Measurements from ENCODE around the gene DCAF4. TPM values are rescaled to one million over a fixed set of nuclear protein-coding genes. Genes with fewer than 3 reads are reported as not detected.

Gene DCAF4
- total and polyA plus RNA-seq, 12 donors: 7.6 to 19.3 (median 15.2) TPM

- Histone ChIP-seq H3K4me3 (no peak overlapping the region), H3K4me1 (replicated peaks in 1 of 2) (peaks cover 0 to 3% of the 10 kb centered on the region in 2 donors), H3K27me3 (no peaks in the 10 kb centered on the region), H3K36me3 (replicated peaks in 1 of 2) (peaks cover 0 to 22% of the 10 kb centered on the region in 2 donors), H3K27ac (no peak overlapping the region), H3K9me3 (replicated peaks in 1 of 3) (no peaks in the 10 kb centered on the region)
- DNase-seq: no peak
- TF ChIP-seq CTCF (IDR thresholded peaks at IDR 0.05): no peak
- TF ChIP-seq POLR2A (IDR thresholded peaks at IDR 0.05): no peak
- 94 to 98% (median 96%) methylated on average over 5 to 6 of the region's 6 CpGs for WGBS, 4 donors
- intact Hi-C loops (cut with DNase I): no loop called here
Measured at GRCh38 chr14:72966038-72966437, 39.8 kb downstream of the DCAF4 start.

GRCh38 chr14:72968316-72968715 is 42.1 kb downstream of the DCAF4 start:
- no peak for DNase-seq
- Histone ChIP-seq H3K27ac (no peak overlapping the region), H3K4me1 (replicated peaks in 1 of 2) (peaks cover 0 to 3% of the 10 kb centered on the region in 2 donors), H3K27me3 (no peaks in the 10 kb centered on the region), H3K36me3 (replicated peaks in 1 of 2) (peaks cover 0 to 43% of the 10 kb centered on the region in 2 donors), H3K9me3 (replicated peaks in 1 of 3) (no peaks in the 10 kb centered on the region), H3K4me3 (no peak overlapping the region)
- TF ChIP-seq CTCF (IDR thresholded peaks at IDR 0.05) (no peak), POLR2A (IDR thresholded peaks at IDR 0.05) (no peak)
- intact Hi-C loops (cut with DNase I): no loop called here
- WGBS, 4 donors: 86 to 100% (median 94%) methylated on average over 5 of the region's 5 CpGs

GRCh38 chr14:72970058-72970630 is 43.9 kb downstream of the DCAF4 start:
- no peak overlapping the region for H3K4me3 ChIP-seq
- H3K36me3 ChIP-seq (replicated peaks in 1 of 2): peaks cover 0 to 62% of the 10 kb centered on the region in 2 donors
- peaks cover 0 to 3% of the 10 kb centered on the region in 2 donors for H3K4me1 ChIP-seq (replicated peaks in 1 of 2)
- H3K9me3 ChIP-seq (replicated peaks in 1 of 3): no peaks in the 10 kb centered on the region
- TF ChIP-seq POLR2A (IDR thresholded peaks at IDR 0.05) (no peak), CTCF (IDR thresholded peaks at IDR 0.05) (no peak)
- no peak overlapping the region for H3K27ac ChIP-seq
- DNase-seq: no peak
- no peaks in the 10 kb centered on the region for H3K27me3 ChIP-seq
- intact Hi-C loops (cut with DNase I): no loop called here
- 77 to 82% (median 79%) methylated on average over 11 to 17 of the region's 17 CpGs for WGBS, 4 donors

- no peak for DNase-seq
- intact Hi-C loops (cut with DNase I): no loop called here
- 91 to 95% (median 94%) methylated on average over 19 to 20 of the region's 20 CpGs for WGBS, 4 donors
- no peaks in the 10 kb centered on the region for H3K4me1 ChIP-seq (replicated peaks in 1 of 2)
- no peaks in the 10 kb centered on the region for H3K27me3 ChIP-seq
- TF ChIP-seq POLR2A (IDR thresholded peaks at IDR 0.05): no peak
- TF ChIP-seq CTCF (IDR thresholded peaks at IDR 0.05): no peak
- H3K9me3 ChIP-seq (replicated peaks in 1 of 3): no peaks in the 10 kb centered on the region
- H3K27ac ChIP-seq: no peak overlapping the region
- H3K36me3 ChIP-seq (replicated peaks in 1 of 2): peaks cover 0 to 69% of the 10 kb centered on the region in 2 donors
- no peak overlapping the region for H3K4me3 ChIP-seq
Measured at GRCh38 chr14:72970824-72971434, 44.7 kb downstream of the DCAF4 start.

Measured in adrenal gland (tissue), 12 donors.